HepG2 (cell line): ENCODE results near the gene CHID1. TPM values are rescaled to one million over a fixed set of nuclear protein-coding genes. Genes with fewer than 3 reads are reported as not detected.

Experiments used
- ATAC-seq: fragments of 200-7000 bp; cut with Tn5 transposase; 3 replicates; pipeline ENCODE4 v1.9.1; 2020; ENCODE audit warnings: mild to moderate bottlenecking, moderate library complexity
- BruUV-seq: library from RNA; stranded (reverse); fragments of 400-500 nt; replicated peaks from 2 replicates; lab custom pipeline; 2021; lab: Mats Ljungman, UMichigan
- CTCF ChIA-PET: fragments of 300-600 bp; formaldehyde crosslinking; extraction: SDS; loops from one replicate; lab custom pipeline; 2021; ENCODE audit warnings: low total read pairs, inconsistent platforms, low intra/inter-chr PET ratio; lab: Yijun Ruan, JAX
- POLR2A ChIA-PET: fragments of 350-600 bp; sonication (Branson Sonifier 250); formaldehyde crosslinking; loops from one replicate; lab custom pipeline; 2020; ENCODE audit warnings: antibody characterized with exemption, inconsistent platforms; lab: Yijun Ruan, JAX
- DNase-seq: peaks from one replicate; pipeline ENCODE4 v3.0.0-alpha.2; 2015; ENCODE audit warnings: low spot score
- FAIRE-seq: peaks from 3 replicates; lab custom pipeline; 2011; peaks lifted over from hg19 to GRCh38; lab: Jason Lieb, UNC
- H2AFZ ChIP-seq: one replicate; pipeline ENCODE4 v1.6.1; 2011; ENCODE audit warnings: low read length, inconsistent platforms
- H3K27ac ChIP-seq: fragments of 300-600 bp; 3 replicates; pipeline ENCODE4 v1.8.0; 2011; ENCODE audit warnings: mixed run types, mild to moderate bottlenecking, mixed read lengths, low read length, inconsistent platforms; ENCODE audit not compliant: insufficient read depth; ENCODE audit errors: extremely low read length
- H3K27me3 ChIP-seq, 2 experiments: fragments of 200-600 bp in 1 of 2; 2 replicates in 1 of 2; 3 replicates in 1 of 2; pipeline versions ENCODE4 v1.6.0 to v1.8.0; 2011; ENCODE audit warnings: low read length in 2 of 2, mild to moderate bottlenecking in 2 of 2, moderate library complexity in 2 of 2, inconsistent platforms in 1 of 2; ENCODE audit not compliant: insufficient read depth in 2 of 2, control insufficient read depth in 1 of 2
- H3K36me3 ChIP-seq, 2 experiments: fragments of 200-600 bp in 1 of 2; replicated peaks in 1 of 2; 2 replicates in 1 of 2; 3 replicates in 1 of 2; pipeline versions ENCODE4 v1.5.1 to v1.8.0; 2011; ENCODE audit warnings: low read length in 2 of 2, inconsistent platforms in 1 of 2; ENCODE audit not compliant: insufficient read depth in 2 of 2, control insufficient read depth in 1 of 2
- H3K4me1 ChIP-seq: 2 replicates; pipeline ENCODE4 v1.5.1; 2012; ENCODE audit warnings: low read length, inconsistent platforms; ENCODE audit not compliant: insufficient read depth
- H3K4me2 ChIP-seq: 2 replicates; pipeline ENCODE4 v1.6.0; 2011; ENCODE audit warnings: low read depth, low read length, inconsistent platforms
- H3K4me3 ChIP-seq, 3 experiments: fragments of 200-600 bp in 1 of 3; sonication (generic), shearing (Covaris generic) in 1 of 3; replicated peaks in 1 of 3; 2 replicates each; pipeline ENCODE4 v1.5.1; 2011 to 2016; ENCODE audit warnings: low read length in 3 of 3, inconsistent platforms in 2 of 3, low read depth in 2 of 3, mild to moderate bottlenecking in 2 of 3, control low read depth in 1 of 3, mixed read lengths in 1 of 3; ENCODE audit not compliant: insufficient read depth in 1 of 3
- H3K79me2 ChIP-seq: one replicate; pipeline ENCODE4 v1.6.1; 2011; ENCODE audit warnings: low read length, inconsistent platforms; ENCODE audit not compliant: insufficient read depth
- H3K9ac ChIP-seq: 2 replicates; pipeline ENCODE4 v1.6.0; 2011; ENCODE audit warnings: mild to moderate bottlenecking, low read depth, low read length, inconsistent platforms; ENCODE audit not compliant: insufficient read depth
- H3K9me3 ChIP-seq: 2 replicates; pipeline ENCODE4 v1.5.1; 2012; ENCODE audit warnings: mild to moderate bottlenecking, low read length
- H4K20me1 ChIP-seq: 2 replicates; pipeline ENCODE4 v1.6.0; 2011; ENCODE audit warnings: inconsistent platforms, mild to moderate bottlenecking, low read length, moderate library complexity; ENCODE audit not compliant: insufficient read depth
- ARNT2 ChIP-seq: sonication (generic); formaldehyde crosslinking; IDR thresholded peaks from 2 replicates; pipeline ENCODE4 v1.8.0; 2022; ENCODE audit warnings: mild to moderate bottlenecking, low read depth, missing genetic modification reagents, moderate library complexity
- NCOA2 ChIP-seq: sonication (generic); formaldehyde crosslinking; IDR thresholded peaks from 2 replicates; pipeline ENCODE4 v1.8.0; 2022; ENCODE audit warnings: inconsistent platforms
- SMAD3 ChIP-seq: sonication (generic); formaldehyde crosslinking; IDR thresholded peaks from 2 replicates; pipeline ENCODE4 v1.4.0; 2020; ENCODE audit warnings: missing genetic modification reagents
- ZNF121 ChIP-seq: sonication (generic); formaldehyde crosslinking; IDR thresholded peaks from 2 replicates; pipeline ENCODE4 v1.5.0; 2020; ENCODE audit warnings: mild to moderate bottlenecking, missing genetic modification reagents
- ZNF782 ChIP-seq: sonication (generic); formaldehyde crosslinking; IDR thresholded peaks from 2 replicates; pipeline ENCODE4 v1.4.0; 2020; ENCODE audit warnings: missing genetic modification reagents, mild to moderate bottlenecking, borderline replicate concordance
- ZNF839 ChIP-seq: sonication (generic); formaldehyde crosslinking; IDR thresholded peaks from 2 replicates; pipeline ENCODE4 v1.4.0; 2020; ENCODE audit warnings: missing genetic modification reagents, mild to moderate bottlenecking, borderline replicate concordance
- WGBS: methylation state at CpG from one replicate; pipeline ENCODE4 v1.1.6; 2017; ENCODE audit warnings: low lambda C conversion rate; 5-methylcytosine and 5-hydroxymethylcytosine counted together
- in situ Hi-C: cut with HindIII; loops from 2 replicates; pipeline ENCODE4 v1.10.0; 2017; ENCODE audit warnings: low pct_unique_long_range_greater_than_20kb; ENCODE audit not compliant: extremely low pct_ligation_motif_present
- intact Hi-C: fragments of 100-400 bp; cut with micrococcal nuclease; formaldehyde crosslinking; loops from one replicate; pipeline ENCODE4 v1.10.0; 2022; ENCODE audit not compliant: unreplicated experiment
- polyA plus RNA-seq, 8 experiments: library from polyadenylated mRNA; depleted of rRNA in 3 of 8; stranded (reverse) in 7 of 8; unstranded in 1 of 8; fragments of >200 nt; fragmentation: Illumina TruSeq in 4 of 8; extraction: Trizol in 4 of 8; gene quantifications; 2 replicates each; pipeline versions ENCODE4 v1.2.1 to v1.2.3, GENCODE V29; 2011 to 2016; ENCODE audit warnings: low read depth in 4 of 8, missing spikeins in 1 of 8, mixed read lengths in 1 of 8; ENCODE audit not compliant: insufficient read depth in 1 of 8
- total RNA-seq, 5 experiments: library from RNA; depleted of rRNA; stranded (reverse); fragments of >200 nt; fragmentation: Illumina TruSeq; extraction: Trizol; gene quantifications; 2 replicates each; pipeline ENCODE4 v1.2.3, GENCODE V29; 2016; ENCODE audit warnings: low read depth in 1 of 5
- TF ChIP-seq, protein P1 (sequence below): sonication (generic); formaldehyde crosslinking; IDR thresholded peaks from 2 replicates; pipeline ENCODE4 v1.5.1; 2020; ENCODE audit warnings: mild to moderate bottlenecking, missing genetic modification reagents, moderate library complexity
- TF ChIP-seq, protein P2 (sequence below): sonication (generic); formaldehyde crosslinking; IDR thresholded peaks from 2 replicates; pipeline ENCODE4 v1.8.0; 2022; ENCODE audit warnings: mild to moderate bottlenecking, missing genetic modification reagents, moderate library complexity
- TF ChIP-seq, protein P3 (sequence below): sonication (generic); formaldehyde crosslinking; conservative IDR thresholded peaks from 2 replicates; pipeline ENCODE4 v1.4.0; 2020; ENCODE audit warnings: mild to moderate bottlenecking, missing genetic modification reagents, moderate library complexity

CHID1 gene
- total and polyA plus RNA-seq, 2 of the 13 experiments (the other 11 are each of a cell fraction or from before 2014, with no cell fraction given) = 65.1 to 93.6 TPM

DNA sequence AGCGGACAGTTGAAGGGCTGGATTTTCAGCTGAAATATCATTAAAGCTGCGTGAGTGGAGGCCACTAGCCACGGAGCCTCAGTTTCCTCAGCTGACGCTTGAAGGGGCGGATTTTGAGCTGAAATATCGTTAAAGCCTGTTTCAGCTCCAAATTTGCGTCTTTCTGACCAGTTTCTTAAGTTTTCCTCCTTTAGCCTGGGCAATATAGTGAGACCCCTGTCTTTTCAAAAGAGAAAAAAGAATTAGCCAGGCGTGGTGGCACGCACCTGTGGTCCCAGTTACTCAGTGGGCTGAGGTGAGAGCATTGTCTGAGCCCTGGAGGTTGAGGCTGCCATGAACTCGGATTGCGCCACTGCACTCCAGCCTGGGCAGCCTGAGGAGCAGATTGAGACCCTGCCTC lies 18.8 kb upstream of the CHID1 start:
- Histone ChIP-seq H4K20me1 (peaks cover 34% of the 10 kb centered on the region), H3K27ac (no peak overlapping the region), H2AFZ (no peak overlapping the region), H3K79me2 (peaks cover 77% of the 10 kb centered on the region), H3K4me3 (no peak overlapping the region), H3K4me2 (0 out of 2 replicates have a peak overlapping the region, but pooled peaks have one; percentile 0), H3K9ac (no peak overlapping the region), H3K4me1 (peaks cover 83% of the 10 kb centered on the region), H3K36me3 (peaks cover 6 to 11% of the 10 kb centered on the region in 2 experiments; a peak in 4 of 5 replicates), H3K27me3 (no peaks in the 10 kb centered on the region; a peak in 1 of 5 replicates), H3K9me3 (no peaks in the 10 kb centered on the region)
- no TSS peak for BruUV-seq
- TF ChIP-seq ZNF121 (CRISPR knock-in tag) (peak; percentile 78), ZNF839 (CRISPR knock-in tag) (no peak), NCOA2 (CRISPR knock-in tag) (no peak), ZNF782 (CRISPR knock-in tag) (no peak), SMAD3 (CRISPR knock-in tag) (no peak), ARNT2 (0 out of 2 replicates have a peak, but pooled peaks have one; percentile 30)
- TF ChIP-seq, protein P1, sequence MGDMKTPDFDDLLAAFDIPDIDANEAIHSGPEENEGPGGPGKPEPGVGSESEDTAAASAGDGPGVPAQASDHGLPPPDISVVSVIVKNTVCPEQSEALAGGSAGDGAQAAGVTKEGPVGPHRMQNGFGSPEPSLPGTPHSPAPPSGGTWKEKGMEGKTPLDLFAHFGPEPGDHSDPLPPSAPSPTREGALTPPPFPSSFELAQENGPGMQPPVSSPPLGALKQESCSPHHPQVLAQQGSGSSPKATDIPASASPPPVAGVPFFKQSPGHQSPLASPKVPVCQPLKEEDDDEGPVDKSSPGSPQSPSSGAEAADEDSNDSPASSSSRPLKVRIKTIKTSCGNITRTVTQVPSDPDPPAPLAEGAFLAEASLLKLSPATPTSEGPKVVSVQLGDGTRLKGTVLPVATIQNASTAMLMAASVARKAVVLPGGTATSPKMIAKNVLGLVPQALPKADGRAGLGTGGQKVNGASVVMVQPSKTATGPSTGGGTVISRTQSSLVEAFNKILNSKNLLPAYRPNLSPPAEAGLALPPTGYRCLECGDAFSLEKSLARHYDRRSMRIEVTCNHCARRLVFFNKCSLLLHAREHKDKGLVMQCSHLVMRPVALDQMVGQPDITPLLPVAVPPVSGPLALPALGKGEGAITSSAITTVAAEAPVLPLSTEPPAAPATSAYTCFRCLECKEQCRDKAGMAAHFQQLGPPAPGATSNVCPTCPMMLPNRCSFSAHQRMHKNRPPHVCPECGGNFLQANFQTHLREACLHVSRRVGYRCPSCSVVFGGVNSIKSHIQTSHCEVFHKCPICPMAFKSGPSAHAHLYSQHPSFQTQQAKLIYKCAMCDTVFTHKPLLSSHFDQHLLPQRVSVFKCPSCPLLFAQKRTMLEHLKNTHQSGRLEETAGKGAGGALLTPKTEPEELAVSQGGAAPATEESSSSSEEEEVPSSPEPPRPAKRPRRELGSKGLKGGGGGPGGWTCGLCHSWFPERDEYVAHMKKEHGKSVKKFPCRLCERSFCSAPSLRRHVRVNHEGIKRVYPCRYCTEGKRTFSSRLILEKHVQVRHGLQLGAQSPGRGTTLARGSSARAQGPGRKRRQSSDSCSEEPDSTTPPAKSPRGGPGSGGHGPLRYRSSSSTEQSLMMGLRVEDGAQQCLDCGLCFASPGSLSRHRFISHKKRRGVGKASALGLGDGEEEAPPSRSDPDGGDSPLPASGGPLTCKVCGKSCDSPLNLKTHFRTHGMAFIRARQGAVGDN (CRISPR knock-in tag) = 0 out of 2 replicates have a peak, but pooled peaks have one; percentile 21
- TF ChIP-seq, protein P2, sequence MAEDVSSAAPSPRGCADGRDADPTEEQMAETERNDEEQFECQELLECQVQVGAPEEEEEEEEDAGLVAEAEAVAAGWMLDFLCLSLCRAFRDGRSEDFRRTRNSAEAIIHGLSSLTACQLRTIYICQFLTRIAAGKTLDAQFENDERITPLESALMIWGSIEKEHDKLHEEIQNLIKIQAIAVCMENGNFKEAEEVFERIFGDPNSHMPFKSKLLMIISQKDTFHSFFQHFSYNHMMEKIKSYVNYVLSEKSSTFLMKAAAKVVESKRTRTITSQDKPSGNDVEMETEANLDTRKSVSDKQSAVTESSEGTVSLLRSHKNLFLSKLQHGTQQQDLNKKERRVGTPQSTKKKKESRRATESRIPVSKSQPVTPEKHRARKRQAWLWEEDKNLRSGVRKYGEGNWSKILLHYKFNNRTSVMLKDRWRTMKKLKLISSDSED (CRISPR knock-in tag) = no peak
- TF ChIP-seq, protein P3, sequence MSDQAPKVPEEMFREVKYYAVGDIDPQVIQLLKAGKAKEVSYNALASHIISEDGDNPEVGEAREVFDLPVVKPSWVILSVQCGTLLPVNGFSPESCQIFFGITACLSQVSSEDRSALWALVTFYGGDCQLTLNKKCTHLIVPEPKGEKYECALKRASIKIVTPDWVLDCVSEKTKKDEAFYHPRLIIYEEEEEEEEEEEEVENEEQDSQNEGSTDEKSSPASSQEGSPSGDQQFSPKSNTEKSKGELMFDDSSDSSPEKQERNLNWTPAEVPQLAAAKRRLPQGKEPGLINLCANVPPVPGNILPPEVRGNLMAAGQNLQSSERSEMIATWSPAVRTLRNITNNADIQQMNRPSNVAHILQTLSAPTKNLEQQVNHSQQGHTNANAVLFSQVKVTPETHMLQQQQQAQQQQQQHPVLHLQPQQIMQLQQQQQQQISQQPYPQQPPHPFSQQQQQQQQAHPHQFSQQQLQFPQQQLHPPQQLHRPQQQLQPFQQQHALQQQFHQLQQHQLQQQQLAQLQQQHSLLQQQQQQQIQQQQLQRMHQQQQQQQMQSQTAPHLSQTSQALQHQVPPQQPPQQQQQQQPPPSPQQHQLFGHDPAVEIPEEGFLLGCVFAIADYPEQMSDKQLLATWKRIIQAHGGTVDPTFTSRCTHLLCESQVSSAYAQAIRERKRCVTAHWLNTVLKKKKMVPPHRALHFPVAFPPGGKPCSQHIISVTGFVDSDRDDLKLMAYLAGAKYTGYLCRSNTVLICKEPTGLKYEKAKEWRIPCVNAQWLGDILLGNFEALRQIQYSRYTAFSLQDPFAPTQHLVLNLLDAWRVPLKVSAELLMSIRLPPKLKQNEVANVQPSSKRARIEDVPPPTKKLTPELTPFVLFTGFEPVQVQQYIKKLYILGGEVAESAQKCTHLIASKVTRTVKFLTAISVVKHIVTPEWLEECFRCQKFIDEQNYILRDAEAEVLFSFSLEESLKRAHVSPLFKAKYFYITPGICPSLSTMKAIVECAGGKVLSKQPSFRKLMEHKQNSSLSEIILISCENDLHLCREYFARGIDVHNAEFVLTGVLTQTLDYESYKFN (CRISPR knock-in tag) = no peak
- FAIRE-seq (no peak), DNase-seq (no peak), ATAC-seq (no peak)
- in situ Hi-C loops (no loop called here), intact Hi-C loops (no loop called here)
- CTCF ChIA-PET = no interaction called here
- WGBS = 99% methylated on average over 11 of the region's 11 CpGs
- POLR2A ChIA-PET = interaction anchor here (2.7 kb wide), 1 partner anchor 23 kb away, joined by 12 read pairs; no protein-coding TSS in a partner anchor
